ENCODE results near the gene DEFB124.
A peak's percentile ranks its signal among the peaks of the same experiment; 100 is the strongest.

The DEFB124 gene

GRCh38 chr20:31500527-31500926 is 25.6 kb upstream of the DEFB124 start:
- no peak for DNase-seq (ENCODE audit: low read depth)
- TF ChIP-seq CTCF (IDR thresholded peaks at IDR 0.05; ENCODE audit: low read depth, low read length, missing control alignments), result no peak
- no peak overlapping the region for H3K4me3 ChIP-seq (ENCODE audit: low read depth, low read length)

GRCh38 chr20:31497838-31498540 is 23.1 kb upstream of the DEFB124 start:
- DNase-seq (ENCODE audit: low read depth), result no peak
- TF ChIP-seq CTCF (IDR thresholded peaks at IDR 0.05; ENCODE audit: low read depth, low read length, missing control alignments), result no peak
- no peak overlapping the region for H3K4me3 ChIP-seq (ENCODE audit: low read depth, low read length)

DNA sequence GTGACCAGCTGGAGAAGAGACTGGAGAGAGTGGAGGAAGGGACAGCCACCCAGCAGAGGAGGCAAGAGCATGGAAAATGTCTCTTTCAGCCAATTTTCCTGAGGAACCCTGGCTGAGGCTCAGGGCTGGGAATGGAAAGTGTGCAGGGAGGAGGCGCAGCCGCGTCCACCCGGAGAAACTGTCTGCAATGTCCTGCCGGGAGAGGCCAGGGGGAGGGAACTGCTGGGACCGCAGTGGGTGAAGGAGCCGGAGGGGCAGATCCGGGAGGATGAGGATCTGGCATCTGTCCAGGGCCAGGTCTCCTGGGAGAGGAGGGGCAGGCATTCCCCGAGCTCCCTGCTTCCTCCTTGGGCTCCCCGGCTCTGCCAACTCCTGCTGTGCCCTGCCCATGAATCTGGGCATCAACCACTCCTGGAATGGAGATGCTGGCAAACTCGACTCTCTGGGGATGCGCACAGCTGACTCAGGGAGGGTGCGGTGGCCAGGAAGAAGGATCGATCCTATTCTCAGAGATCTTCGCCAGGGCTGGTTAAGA is 21.9 kb upstream of the DEFB124 start:
- H3K4me3 ChIP-seq (ENCODE audit: low read depth, low read length), result no peak overlapping the region

DNA sequence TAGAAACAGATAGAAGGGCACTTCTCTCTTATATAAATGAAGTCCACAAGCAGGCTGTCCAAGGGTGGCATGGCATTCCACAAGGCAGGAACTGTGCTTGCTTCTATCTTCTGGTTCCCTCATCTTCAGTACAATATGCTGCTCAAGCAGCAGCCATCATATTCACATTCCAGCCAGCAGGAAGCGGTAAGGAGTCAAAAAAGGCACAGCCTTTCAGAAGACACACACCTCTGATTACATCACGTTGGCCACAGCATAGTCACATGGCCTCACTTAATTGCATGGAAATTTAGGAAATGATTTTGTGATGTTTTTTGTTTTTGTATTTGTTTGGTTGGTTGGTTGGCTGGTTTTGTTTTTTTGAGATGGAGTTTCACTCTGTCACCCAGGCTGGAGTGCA is 19.2 kb upstream of the DEFB124 start:
- TF ChIP-seq CTCF (IDR thresholded peaks at IDR 0.05; ENCODE audit: low read depth, low read length, missing control alignments), result peak; percentile 38
- no peak for DNase-seq (ENCODE audit: low read depth)
- no peak overlapping the region for H3K4me3 ChIP-seq (ENCODE audit: low read depth, low read length)

More for the DNA sequence above, 21.9 kb upstream of the DEFB124 start:
- TF ChIP-seq CTCF (IDR thresholded peaks at IDR 0.05; ENCODE audit: low read depth, low read length, missing control alignments), result no peak
- no peak for DNase-seq (ENCODE audit: low read depth)

DNA sequence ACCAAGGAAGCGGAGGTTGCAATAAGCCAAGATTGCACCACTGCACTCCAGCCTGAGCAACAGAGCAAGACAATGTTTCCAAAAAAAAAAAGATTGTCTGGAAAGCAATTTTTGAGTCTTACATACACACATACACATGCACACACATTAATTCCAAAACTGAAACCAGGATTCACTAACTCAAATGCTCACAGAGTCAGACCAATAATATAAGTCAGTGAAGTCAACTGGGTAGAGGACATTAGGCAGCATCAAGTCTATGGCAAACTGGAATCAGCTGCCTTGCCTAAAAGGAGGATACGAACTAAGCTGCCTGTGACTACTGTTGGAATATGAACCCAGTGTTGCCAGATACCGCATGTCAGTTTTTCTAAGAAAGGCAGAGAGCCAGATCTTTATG is 15.8 kb upstream of the DEFB124 start:
- H3K4me3 ChIP-seq (ENCODE audit: low read depth, low read length), result no peak overlapping the region
- TF ChIP-seq CTCF (IDR thresholded peaks at IDR 0.05; ENCODE audit: low read depth, low read length, missing control alignments), result no peak
- DNase-seq (ENCODE audit: low read depth), result no peak

- no peak for TF ChIP-seq CTCF (IDR thresholded peaks at IDR 0.05; ENCODE audit: low read depth, low read length, missing control alignments)
- no peak overlapping the region for H3K4me3 ChIP-seq (ENCODE audit: low read depth, low read length)
- DNase-seq (ENCODE audit: low read depth), result no peak
Measured at GRCh38 chr20:31489152-31489551, 14.2 kb upstream of the DEFB124 start.

GRCh38 chr20:31488115-31488514 is 13.2 kb upstream of the DEFB124 start:
- H3K4me3 ChIP-seq (ENCODE audit: low read depth, low read length), result no peak overlapping the region
- TF ChIP-seq CTCF (IDR thresholded peaks at IDR 0.05; ENCODE audit: low read depth, low read length, missing control alignments), result no peak
- no peak for DNase-seq (ENCODE audit: low read depth)

Measured in GM12864 (cell line).